Adrenal gland (tissue), 5 donors: ENCODE data around the gene GLUD1.
"Not testable (repeated sequence)": the region's sequence is repeated elsewhere in the genome, so short reads cannot be mapped to it uniquely, and the experiment has no call there.

ENCODE experiments used
- CTCF ChIP-seq, 6 experiments: fragments of 450-650 bp in 4 of 6; fragments of 200-600 bp in 2 of 6; sonication (generic) in 1 of 6; IDR thresholded peaks; 1 replicate in 5 of 6; 2 replicates in 1 of 6; pipeline versions ENCODE4 v1.5.1 to v1.8.0; 2016 to 2021; ENCODE audit warnings: antibody characterized with exemption in 6 of 6, mild to moderate bottlenecking in 2 of 6, moderate library complexity in 1 of 6
- POLR2A ChIP-seq, 2 donors: fragments of 450-650 bp; IDR thresholded peaks; one replicate each; pipeline ENCODE4 v1.6.1; 2017; ENCODE audit warnings: antibody characterized with exemption in 2 of 2, mild to moderate bottlenecking in 2 of 2, moderate library complexity in 1 of 2
- donor health status: DM: no; HTN: no; CAD: no.

DNA sequence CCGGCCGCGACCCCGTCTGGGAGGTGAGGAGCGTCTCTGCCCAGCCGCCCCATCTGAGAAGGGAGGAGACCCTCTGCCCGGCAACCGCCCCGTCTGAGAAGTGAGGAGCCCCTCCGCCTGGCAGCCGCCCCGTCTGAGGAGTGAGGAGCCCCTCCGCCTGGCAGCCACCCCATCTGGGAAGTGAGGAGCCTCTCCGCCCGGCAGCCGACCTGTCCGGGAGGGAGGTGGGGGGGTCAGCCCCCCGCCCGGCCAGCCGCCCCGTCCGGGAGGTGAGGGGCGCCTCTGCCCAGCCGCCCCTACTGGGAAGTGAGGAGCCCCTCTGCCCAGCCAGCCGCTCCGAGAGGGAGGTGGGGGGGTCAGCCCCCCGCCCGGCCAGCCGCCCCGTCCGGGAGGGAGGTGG, 14.0 kb downstream of the GLUD1 start:
- TF ChIP-seq CTCF, POLR2A (IDR thresholded peaks at IDR 0.05): not testable (repeated sequence)
